OCI-LY7 (cell line): ENCODE data around the gene TRIM59.

Experiments
- EZH2phosphoT487 ChIP-seq: fragments of 200-600 bp; sonication (generic); IDR thresholded peaks from 2 replicates; pipeline ENCODE4 v1.6.1; 2018; ENCODE audit warnings: low read depth, borderline replicate concordance, mild to moderate bottlenecking, mixed run types, antibody characterized with exemption, low read length, moderate library complexity, mixed read lengths
- TF ChIP-seq, protein P1 (sequence below): fragments of 200-600 bp; sonication (generic); conservative IDR thresholded peaks from 2 replicates; pipeline ENCODE4 v1.5.1; 2014; ENCODE audit warnings: mild to moderate bottlenecking, antibody characterized with exemption, low read length, moderate library complexity, mixed read lengths

DNA sequence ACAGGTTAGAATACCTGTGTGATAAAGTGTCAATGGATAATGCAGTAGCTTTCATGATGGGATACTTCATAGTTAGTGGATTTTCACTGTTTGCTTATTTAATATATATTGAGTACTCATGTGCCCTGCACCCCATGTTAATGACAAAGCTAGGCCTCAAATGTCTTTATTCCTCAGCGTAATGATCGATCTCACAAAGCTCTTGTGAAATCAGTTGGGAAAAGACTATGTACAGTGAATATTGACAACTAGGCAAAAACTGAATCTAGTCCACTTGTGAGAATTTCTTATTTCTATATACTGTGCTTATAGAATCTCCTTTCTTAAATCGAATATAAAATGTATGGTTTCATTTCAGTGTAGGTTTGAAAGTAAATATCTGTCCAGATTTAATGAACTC lies 32.3 kb downstream of the TRIM59 start:
- TF ChIP-seq, protein P1, sequence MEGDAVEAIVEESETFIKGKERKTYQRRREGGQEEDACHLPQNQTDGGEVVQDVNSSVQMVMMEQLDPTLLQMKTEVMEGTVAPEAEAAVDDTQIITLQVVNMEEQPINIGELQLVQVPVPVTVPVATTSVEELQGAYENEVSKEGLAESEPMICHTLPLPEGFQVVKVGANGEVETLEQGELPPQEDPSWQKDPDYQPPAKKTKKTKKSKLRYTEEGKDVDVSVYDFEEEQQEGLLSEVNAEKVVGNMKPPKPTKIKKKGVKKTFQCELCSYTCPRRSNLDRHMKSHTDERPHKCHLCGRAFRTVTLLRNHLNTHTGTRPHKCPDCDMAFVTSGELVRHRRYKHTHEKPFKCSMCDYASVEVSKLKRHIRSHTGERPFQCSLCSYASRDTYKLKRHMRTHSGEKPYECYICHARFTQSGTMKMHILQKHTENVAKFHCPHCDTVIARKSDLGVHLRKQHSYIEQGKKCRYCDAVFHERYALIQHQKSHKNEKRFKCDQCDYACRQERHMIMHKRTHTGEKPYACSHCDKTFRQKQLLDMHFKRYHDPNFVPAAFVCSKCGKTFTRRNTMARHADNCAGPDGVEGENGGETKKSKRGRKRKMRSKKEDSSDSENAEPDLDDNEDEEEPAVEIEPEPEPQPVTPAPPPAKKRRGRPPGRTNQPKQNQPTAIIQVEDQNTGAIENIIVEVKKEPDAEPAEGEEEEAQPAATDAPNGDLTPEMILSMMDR: no peak
- no peak for TF ChIP-seq EZH2phosphoT487
